ENCODE data around the gene MGAT4D.

- no peak for TF ChIP-seq FOS (IDR thresholded peaks at IDR 0.05; ENCODE audit: borderline replicate concordance, extremely low read depth, insufficient read length)
- no peak for TF ChIP-seq YY1 (IDR thresholded peaks at IDR 0.05; ENCODE audit: low read depth, low read length)
- no peak for TF ChIP-seq ASH2L (IDR thresholded peaks at IDR 0.05; ENCODE audit: borderline replicate concordance, low read depth)
- TF ChIP-seq PBX3 (IDR thresholded peaks at IDR 0.05; ENCODE audit: insufficient replicate concordance, low read depth, low read length), result no peak
- TF ChIP-seq DPF2 (IDR thresholded peaks at IDR 0.05), result no peak
These were observed 71.4 kb downstream of the MGAT4D start for GRCh38 chr4:140426610-140427105.
